GM12872 (cell line): ENCODE results near the gene SPCS2.

Experiments
- CTCF ChIP-seq: IDR thresholded peaks from 3 replicates; pipeline ENCODE4 v1.5.1; 2011; ENCODE audit warnings: low read depth, mild to moderate bottlenecking, low read length, moderate library complexity; ENCODE audit not compliant: insufficient read depth

The SPCS2 gene

GRCh38 chr11:74966651-74967050, 17.6 kb downstream of the SPCS2 start:
- no peak for TF ChIP-seq CTCF

- TF ChIP-seq CTCF = no peak
These were observed 21.9 kb downstream of the SPCS2 start for GRCh38 chr11:74970852-74971395.

DNA sequence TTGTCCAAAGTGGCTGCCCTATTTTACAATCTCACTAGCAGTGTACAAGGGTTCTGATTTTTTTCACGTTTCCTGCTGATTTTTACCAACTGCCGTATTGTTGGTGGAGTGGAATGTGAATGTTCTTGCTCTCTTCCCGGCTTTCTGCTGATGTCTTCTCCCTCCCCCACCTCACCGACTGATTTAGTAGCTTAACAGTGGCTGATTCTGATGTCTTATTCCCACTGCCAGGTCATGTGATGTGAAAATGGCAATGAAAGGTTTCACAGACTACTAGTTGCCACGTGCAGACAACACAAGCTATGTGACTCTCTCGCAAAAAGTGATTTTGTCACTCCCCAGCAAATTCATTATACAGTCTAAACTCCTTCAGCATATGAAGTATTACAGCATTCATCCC, 22.4 kb downstream of the SPCS2 start:
- TF ChIP-seq CTCF = no peak

DNA sequence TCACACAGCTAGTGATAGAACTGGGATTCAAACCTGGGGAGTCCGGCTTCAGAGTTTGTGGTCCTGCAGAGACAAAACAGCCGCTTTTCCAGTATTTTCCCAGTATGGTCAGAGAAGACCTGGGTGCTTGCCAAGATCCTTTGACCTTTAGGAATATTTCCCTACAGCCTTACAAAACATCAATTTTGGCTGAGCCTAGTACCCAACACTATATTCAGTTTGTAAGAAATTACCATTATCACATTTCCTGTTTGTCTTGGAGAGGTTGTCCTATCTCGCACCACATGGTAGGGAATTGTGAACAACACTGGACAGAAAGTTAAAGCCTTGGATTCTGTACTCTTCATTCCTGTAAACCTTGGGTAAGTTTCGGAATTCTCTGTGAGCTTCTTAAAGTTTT, 29.0 kb downstream of the SPCS2 start:
- TF ChIP-seq CTCF = no peak

- no peak for TF ChIP-seq CTCF
These were observed 31.6 kb downstream of the SPCS2 start for GRCh38 chr11:74980634-74981033.

DNA sequence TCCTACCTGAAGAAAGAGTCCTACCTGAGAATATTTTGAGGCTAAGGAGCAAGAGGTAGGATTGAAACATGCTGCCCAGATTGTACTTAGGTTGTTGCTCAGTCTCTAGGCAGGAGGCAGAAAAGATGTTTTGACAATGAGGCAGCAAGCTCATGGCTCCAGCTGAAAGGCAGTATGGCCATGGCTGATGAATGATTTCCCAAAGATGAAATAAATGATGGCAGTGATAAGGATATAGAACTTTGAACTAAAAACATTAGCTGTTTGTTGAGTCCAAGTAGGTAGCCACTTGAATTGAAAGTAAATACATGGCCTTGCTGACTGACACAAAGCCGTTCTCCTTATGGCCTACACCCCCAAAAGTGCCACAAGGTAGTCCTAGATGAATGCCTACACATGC, 32.8 kb downstream of the SPCS2 start:
- no peak for TF ChIP-seq CTCF

GRCh38 chr11:74984070-74984469, 35.0 kb downstream of the SPCS2 start:
- TF ChIP-seq CTCF = no peak

GRCh38 chr11:74984730-74985129, 35.7 kb downstream of the SPCS2 start:
- TF ChIP-seq CTCF = no peak
